ENCODE data around the gene ARRB2. TPM values are rescaled to one million over a fixed set of nuclear protein-coding genes. Genes with fewer than 3 reads are reported as not detected.

Gene ARRB2
- total and polyA plus RNA-seq, 2 of the 13 experiments (the other 11 are each of a cell fraction or from before 2014, with no cell fraction given), result 21.5 to 49.2 TPM

DNA sequence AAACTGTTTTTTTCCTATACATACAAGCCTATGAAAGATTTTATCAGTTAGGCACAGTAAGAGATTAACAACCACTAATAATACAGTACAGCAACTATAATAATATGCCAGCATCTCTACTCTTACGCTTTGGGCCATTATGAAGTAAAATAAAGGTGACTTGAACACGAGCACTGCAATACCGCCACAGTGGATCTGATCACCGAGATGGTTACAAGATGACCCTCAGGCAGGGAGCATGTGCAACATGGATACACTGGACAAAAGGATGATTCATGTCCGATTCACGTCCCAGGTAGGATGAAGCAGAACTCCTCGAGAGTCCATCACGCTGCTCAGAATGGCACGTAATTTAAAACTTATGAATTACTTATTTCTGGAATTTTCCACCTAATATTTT, 17.0 kb upstream of the ARRB2 start (continued):
- TF ChIP-seq, protein P1, sequence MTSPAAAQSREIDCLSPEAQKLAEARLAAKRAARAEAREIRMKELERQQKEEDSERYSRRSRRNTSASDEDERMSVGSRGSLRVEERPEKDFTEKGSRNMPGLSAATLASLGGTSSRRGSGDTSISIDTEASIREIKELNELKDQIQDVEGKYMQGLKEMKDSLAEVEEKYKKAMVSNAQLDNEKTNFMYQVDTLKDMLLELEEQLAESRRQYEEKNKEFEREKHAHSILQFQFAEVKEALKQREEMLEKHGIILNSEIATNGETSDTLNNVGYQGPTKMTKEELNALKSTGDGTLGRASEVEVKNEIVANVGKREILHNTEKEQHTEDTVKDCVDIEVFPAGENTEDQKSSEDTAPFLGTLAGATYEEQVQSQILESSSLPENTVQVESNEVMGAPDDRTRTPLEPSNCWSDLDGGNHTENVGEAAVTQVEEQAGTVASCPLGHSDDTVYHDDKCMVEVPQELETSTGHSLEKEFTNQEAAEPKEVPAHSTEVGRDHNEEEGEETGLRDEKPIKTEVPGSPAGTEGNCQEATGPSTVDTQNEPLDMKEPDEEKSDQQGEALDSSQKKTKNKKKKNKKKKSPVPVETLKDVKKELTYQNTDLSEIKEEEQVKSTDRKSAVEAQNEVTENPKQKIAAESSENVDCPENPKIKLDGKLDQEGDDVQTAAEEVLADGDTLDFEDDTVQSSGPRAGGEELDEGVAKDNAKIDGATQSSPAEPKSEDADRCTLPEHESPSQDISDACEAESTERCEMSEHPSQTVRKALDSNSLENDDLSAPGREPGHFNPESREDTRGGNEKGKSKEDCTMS (CRISPR knock-in tag; conservative IDR thresholded peaks at IDR 0.05), result no peak
- TF ChIP-seq NR2F1 (CRISPR knock-in tag; IDR thresholded peaks at IDR 0.05) (no peak), RBM22 (optimal IDR thresholded peaks at IDR 0.05; ENCODE audit: low read length) (no peak), ZNF720 (CRISPR knock-in tag; IDR thresholded peaks at IDR 0.05) (no peak), RELA (CRISPR knock-in tag; IDR thresholded peaks at IDR 0.05) (no peak), THAP11 (CRISPR knock-in tag; IDR thresholded peaks at IDR 0.05) (no peak), ZBTB38 (CRISPR knock-in tag; IDR thresholded peaks at IDR 0.05) (no peak), MEIS2 (CRISPR knock-in tag; IDR thresholded peaks at IDR 0.05) (no peak), ZNF136 (CRISPR knock-in tag; IDR thresholded peaks at IDR 0.05; ENCODE audit: low read depth) (no peak), ZNF570 (CRISPR knock-in tag; IDR thresholded peaks at IDR 0.05; ENCODE audit: borderline replicate concordance) (no peak), TMF1 (CRISPR knock-in tag; IDR thresholded peaks at IDR 0.05; ENCODE audit: low read depth) (no peak)
- TF ChIP-seq, protein P2, sequence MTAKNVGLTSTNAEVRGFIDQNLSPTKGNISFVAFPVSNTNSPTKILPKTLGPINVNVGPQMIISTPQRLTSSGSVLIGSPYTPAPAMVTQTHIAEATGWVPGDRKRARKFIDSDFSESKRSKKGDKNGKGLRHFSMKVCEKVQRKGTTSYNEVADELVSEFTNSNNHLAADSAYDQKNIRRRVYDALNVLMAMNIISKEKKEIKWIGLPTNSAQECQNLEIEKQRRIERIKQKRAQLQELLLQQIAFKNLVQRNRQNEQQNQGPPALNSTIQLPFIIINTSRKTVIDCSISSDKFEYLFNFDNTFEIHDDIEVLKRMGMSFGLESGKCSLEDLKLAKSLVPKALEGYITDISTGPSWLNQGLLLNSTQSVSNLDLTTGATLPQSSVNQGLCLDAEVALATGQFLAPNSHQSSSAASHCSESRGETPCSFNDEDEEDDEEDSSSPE (CRISPR knock-in tag; IDR thresholded peaks at IDR 0.05), result no peak

Measured in HepG2 (cell line).